Pons (tissue), 1 donor: ENCODE data around the gene USP7.
"Not testable (repeated sequence)": the region's sequence is repeated elsewhere in the genome, so short reads cannot be mapped to it uniquely, and the experiment has no call there.

Experiments
- DNase-seq: peaks from one replicate; pipeline ENCODE4 v3.0.0-alpha.2; 2016; ENCODE audit warnings: low spot score

Gene USP7

DNA sequence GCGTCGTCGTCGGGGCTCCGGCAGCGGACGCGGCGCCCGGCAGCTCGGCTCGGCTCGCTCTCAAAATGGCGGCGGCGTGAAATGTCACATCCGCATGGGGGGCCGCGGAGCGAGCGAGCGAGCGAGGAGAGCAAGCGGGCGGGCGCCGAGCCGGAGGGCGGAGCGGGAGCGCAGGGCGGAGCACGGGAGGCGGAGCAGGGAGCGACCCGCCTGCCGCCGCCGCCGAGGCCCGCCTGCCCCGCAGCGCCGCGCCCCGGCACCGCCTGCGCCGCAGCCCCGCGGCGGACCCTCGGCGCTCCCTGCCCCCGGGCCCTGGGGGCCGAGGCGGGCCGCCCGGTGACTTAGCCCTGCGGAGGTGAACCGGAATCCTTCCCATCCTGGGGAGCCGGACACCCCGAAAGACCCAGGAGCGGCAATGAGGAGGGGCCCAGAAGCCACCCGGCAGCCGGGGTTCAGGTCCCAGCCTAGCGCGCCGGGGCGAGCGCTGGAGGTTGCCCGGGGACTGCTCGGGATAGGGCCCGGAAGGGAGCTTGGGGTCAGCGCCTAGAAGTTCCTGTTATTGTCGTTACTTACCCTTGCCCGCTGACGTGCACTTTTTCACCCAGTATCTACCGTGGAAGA, at the start of gene USP7:
Gene USP7, minus strand, starts transcription at position 86 of the 621 bp plus-strand sequence. CDS start 621 bp downstream, outside the sequence.
- peak; percentile 75 for DNase-seq

DNA sequence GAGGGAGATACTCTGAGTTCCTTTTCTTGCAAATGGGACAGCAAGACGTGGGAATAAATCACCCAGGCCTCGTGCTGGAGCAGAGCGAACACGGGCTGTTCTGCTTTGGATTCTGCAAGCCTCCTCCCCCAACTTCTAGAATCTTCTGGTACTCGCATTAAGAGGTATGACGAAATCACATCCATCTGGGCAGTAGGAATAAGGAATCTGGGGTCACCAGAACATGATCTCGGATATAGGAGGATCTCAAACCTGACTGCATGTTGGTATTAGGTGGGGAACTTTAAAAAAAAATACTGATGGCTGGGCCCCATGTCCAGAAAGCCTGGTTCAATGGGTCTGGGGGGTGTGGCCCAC, 49.8 kb upstream of the USP7 start:
- DNase-seq: no peak

DNA sequence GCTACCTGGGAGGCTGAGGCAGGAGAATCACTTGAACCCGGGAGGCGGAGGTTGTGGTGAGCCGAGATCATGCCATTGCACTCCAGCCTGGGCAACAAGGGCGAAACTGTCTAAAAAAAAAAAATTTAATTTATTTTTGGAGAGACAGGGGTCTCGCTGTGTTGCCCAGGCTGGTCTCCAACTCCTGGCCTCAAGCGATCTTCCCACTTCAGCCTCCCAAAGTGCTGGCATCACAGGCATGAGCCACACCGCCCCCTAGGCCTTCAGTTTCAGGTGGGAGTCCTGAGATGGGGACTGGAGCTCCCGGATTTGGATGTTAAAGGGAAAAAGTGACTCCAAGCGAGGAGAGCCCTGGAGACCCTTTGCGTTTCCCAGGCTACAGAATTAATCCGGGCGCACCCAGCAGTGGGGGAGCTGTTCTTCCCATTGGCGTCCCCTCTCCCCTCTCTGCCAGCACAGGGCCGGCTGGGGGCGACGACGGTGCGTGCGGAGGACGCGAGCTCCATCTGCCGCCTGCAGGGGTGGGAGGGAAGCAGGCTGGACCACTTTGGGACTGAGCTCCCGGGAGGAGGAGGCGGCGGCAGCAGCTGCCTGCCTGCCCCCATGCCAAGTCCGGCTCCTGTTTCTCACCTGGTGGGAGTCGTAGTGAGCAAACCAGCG, 49.3 kb upstream of the USP7 start:
- no peak for DNase-seq

GRCh38 chr16:9012330-9012729, 48.6 kb upstream of the USP7 start:
- no peak for DNase-seq

DNA sequence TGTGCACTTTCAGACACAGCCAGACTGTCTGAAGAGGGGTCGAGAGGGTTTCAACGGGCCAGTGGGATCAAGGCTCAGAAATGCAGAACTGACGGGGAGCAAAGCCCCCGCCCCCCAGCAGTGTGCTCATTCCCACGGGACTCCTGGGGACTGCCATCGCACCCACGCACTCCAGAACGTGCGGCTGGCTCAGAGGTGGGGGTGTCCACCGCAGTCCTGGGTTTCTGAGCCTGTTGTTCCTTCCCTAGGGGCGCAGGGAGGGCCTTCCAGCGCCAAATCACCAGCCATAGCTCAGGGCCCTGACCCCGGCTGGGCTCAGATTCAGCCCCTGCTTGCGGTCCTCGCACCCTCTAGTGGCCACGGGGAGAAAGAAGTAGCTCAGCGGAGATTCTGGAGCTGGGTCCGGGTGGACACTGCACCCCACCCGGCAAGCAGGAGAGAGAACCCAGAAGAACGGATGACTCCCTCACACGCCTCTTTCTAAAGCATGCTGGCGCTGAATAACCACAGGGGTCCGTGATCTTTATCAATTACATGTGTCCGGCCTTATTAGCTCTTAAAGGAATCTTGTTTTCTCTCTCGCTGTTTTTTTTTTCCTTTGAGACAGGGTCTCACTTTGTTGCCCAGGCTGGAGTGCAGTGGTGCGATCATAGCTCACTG, 45.0 kb upstream of the USP7 start:
- no peak for DNase-seq

DNA sequence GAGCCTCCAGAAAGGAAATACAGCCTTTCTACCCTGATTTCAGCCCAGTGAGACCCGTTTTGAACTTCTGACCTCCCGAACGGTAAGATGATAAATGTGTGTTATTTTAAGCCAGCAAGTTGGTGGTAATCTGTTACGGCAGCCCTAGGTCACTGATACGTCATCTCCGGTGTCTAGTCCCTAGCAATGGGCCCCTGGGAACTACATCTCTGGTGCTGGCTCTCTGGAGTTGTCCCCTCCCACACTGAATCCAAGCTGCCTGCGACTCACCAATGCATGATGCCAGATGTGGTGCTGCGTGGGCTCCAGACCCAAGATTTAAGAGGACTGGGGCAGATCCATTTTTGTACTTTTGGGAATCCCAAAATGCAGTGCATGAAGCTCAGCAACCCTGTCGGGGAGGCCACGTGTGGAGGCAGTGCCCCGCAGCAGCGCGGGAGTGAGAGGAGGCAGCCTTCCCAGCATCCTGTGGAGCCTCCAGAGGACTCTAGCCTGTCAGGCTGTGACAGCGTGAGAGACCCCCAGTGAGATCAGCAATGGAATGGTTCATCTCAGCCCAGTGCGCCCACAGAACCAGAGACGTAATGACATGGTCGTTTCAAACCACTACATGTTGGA, 43.6 kb upstream of the USP7 start:
- no peak for DNase-seq

GRCh38 chr16:9004183-9004582, 40.5 kb upstream of the USP7 start:
- no peak for DNase-seq

- DNase-seq: no peak
Measured at GRCh38 chr16:9003763-9004162, 40.1 kb upstream of the USP7 start.

GRCh38 chr16:9003322-9003721, 39.6 kb upstream of the USP7 start:
- DNase-seq: no peak

DNA sequence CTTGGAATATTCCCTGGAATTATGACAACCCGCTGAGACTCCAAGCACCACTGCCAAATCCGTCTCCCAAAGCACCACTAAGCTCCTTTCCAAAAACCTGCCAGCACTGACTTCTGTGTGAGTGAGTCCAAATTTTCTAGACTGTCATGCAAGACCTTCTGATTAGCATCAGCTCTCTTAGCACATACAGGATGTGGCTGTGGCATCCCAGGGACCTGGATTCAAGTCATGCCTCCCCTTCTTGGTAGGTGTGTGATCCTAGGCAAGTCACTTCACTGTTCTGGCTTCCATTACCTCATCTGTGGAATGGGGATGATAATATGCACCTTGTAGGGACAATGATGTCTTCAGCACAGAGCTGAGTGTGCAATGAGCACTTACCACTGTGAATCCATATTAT, 38.3 kb upstream of the USP7 start:
- DNase-seq: no peak

- DNase-seq: no peak
Measured at GRCh38 chr16:9000664-9001063, 37.0 kb upstream of the USP7 start.

- no peak for DNase-seq
Measured at GRCh38 chr16:8999800-9000199, 36.1 kb upstream of the USP7 start.

DNA sequence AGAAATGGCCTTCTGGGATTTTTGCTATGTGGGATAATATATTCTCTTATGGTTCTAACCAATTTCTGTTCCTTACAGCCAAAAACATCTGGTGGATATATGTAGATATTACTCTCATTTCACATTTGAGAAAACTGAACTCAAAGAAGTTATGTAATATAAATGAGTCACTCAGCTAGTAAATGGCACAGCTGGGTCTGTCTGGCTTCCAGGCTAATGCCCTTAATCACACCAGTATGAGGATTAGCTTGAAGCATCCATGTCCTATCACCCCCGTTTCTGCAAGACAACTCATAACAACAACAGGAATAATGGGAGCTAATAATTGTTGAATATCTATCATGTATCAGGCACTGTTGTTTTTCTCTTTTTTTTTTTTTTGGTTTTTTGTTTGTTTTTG, 34.4 kb upstream of the USP7 start:
- no peak for DNase-seq

DNA sequence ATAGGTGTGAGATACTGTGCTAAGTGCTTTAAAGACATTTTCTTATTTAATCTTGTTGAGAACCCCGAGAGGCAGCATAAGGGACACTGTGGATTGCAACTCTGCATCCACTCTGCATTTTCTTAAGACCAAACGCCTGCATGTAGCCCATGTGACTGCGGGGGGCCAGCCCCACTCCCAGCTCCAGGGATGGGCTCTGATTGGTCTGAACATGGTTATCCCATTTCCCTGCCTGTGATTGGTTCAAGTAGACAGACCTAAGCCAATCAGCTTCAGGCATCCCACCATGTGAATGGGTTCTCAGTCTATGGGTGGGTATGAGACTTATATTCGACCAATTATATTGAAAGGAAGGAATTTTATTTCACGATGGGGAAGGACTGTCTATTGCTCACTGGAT, 33.2 kb upstream of the USP7 start:
- no peak for DNase-seq

- DNase-seq: no peak
Measured at GRCh38 chr16:8990445-8990844, 26.7 kb upstream of the USP7 start.

DNA sequence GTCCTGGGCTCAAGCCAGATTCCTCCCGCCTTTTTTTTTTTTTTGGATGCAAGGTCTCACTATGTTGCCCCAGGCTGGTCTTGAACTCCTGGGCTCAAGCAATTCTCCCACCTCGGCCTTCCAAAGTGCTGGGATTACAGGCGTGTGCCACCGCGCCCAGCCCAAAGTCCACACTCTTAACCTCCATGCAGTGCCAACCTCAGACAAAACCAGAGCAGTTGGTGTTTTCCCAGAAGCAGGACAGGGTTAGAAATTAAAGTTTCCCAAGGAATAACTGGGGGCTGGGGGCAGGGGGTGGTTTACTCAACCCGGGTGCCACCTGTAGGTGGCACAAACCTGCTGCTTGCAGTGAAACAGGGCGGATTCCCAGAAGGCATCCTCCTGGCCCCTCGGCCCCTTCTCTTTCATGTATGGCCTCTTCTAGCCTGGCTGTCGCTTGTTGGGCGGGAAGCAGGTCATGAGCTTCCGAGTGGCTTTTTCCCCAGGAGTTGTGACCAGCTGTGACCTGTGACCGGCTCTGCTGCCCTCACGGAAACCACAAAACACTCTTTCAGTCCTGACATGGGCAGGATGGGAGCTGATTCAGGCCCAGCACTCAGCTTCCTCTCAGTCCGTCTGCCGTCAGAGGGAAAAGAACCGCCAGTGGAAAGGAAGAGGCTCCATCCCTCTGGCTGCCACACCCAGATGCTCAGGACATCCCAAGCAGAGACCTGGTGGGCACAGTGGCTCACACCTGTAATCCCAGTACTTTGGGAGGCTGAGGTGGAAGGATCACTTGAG, 25.6 kb upstream of the USP7 start:
- no peak for DNase-seq

DNA sequence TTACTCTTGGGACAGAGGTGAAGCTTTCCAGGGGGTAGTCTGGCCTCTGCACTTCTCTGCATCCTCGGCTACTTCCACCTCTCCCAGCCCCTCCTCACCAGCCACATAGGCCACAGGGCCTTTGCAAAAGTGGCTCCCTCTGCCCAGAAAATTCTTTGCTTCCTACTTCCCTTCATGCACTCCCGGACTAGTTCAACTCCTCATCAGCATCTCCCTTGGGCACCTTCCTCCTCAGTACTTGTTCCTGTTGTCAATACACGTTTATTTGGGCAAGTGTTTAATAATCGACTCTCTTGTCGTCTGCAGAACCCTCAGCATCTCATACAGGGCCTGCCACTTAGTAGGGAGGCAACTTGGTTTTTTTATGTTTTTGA, 23.1 kb upstream of the USP7 start:
- DNase-seq: no peak

GRCh38 chr16:8986111-8986510, 22.4 kb upstream of the USP7 start:
- DNase-seq: no peak

DNA sequence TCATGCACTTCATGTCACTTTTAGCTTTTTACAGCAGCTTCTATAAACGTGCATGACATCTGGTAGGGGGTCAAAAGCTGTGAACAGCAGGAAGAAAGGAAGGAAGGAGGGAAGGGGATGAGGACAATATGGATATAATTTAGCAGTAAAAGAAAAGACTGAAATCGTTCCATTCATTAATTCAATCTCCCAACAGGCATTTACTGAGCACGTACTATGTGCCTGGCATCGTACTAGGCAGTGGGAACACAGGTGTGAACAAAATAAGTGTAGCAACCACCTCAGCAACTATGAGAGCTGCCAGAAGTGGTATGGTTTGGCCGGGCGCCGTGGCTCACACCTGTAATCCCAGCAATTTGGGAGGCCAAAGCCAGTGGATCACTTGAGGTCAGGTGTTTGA, 19.1 kb upstream of the USP7 start:
- no peak for DNase-seq

GRCh38 chr16:8981901-8982300, 18.2 kb upstream of the USP7 start:
- DNase-seq: not testable (repeated sequence)

DNA sequence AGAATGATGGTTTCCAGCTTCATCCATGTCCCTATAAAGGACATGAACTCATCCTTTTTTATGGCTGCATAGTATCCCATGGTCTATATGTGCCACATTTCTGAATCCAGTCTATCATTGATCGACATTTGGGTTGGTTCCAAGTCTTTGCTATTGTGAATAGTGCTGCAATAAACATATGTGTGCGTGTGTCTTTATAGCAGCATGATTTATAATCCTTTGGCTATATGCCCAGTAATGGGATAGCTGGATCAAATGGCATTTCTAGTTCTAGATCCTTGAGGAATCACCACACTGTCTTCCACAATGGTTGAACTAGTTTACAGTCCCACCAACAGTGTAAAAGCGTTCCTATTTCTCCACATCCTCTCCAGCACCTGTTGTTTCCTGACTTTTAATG, 12.5 kb upstream of the USP7 start:
- DNase-seq: not testable (repeated sequence)

DNA sequence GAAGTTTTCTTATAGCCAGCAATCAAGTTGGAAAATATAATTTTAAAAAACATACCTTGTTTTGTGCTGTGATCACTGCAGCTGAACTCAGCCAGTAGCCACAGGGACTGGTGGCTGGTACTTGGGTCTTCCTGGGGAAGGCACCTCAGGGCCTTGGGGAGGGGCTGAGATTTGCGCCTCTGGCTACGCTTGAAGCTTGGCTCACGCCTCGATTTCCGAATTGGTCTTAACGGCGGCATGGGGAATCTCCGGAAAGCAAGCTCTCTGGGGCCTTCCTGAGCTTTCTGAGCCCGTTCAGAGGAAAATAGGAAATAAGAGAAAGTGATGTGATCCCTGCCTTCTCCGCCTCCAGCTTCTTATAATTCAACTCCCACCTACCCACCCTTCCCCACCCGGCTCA, 11.3 kb upstream of the USP7 start:
- no peak for DNase-seq
